ENCODE results near the gene ZMIZ1. TPM values are rescaled to one million over a fixed set of nuclear protein-coding genes. Genes with fewer than 3 reads are reported as not detected.

The ZMIZ1 gene
- total RNA-seq, 5 donors from 2014 or later (not counting 1 experiment from before 2014, with no cell fraction given), result 16.8 to 27.1 (median 21.2) TPM

DNA sequence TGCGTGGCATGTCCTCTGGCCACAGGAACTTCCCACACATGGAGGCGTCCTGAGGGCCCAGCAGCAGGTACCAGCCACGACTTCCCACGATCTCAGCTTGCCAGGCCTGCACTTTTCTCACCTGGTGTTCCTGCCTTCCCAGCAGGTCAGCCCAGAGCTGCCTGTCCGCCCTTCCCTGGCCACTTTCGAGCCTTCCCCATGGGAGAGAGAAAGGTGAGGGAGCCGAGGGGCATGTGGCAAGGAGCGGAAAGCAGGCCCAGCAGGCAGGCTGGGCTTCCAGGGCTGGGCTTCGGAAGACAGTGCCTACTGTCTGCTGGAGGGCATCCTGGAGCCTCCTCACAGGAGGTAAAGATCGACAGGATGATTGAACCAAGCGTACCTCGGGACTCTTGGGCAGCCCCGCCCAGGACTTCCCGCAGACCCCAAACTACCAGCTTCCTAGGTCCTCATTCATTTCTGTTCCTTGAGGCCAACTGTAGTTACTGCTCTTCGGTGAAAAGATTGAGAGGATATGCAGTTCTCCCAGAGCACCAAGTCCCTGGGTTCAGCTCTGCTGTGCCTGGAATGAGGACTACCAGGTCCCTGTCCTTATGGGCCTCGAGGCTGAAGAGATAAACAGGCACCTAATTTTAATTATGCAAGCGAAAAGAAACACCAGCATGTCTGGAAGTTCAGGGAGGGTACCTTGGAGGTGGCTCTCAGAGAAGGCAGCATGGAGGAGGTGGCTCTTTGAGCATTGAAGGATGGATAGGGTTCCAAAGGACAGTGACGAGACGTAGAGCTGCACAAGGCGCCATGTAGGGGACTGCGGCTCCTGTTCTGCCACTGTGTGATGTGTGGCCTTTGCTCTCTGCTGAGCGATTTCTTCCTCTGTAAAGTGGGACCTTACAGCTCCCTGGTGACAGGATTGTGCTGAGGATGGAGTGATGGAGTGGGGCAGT lies 87.8 kb downstream of the ZMIZ1 start:
- Histone ChIP-seq H3K27ac (ENCODE audit: low read length) (no peak overlapping the region), H3K4me1 (ENCODE audit: control insufficient read depth in 1 of 2, extremely low read depth in 1 of 2, insufficient read depth in 2 of 2, low read length in 2 of 2) (no peaks in the 10 kb centered on the region), H3K9me3 (no peaks in the 10 kb centered on the region), H3K36me3 (ENCODE audit: control insufficient read depth in 2 of 2, extremely low read depth in 1 of 2, insufficient read depth in 1 of 2, low read length in 1 of 2) (peaks cover 0 to 5% of the 10 kb centered on the region in 2 donors), H3K27me3 (replicated peaks in 1 of 2; ENCODE audit: control insufficient read depth in 2 of 2, extremely low read depth in 1 of 2, insufficient read depth in 2 of 2, low read length in 1 of 2) (no peaks in the 10 kb centered on the region), H3K4me3 (ENCODE audit: control insufficient read depth in 1 of 2, extremely low read depth in 1 of 2, low read length in 1 of 2) (no peak overlapping the region)
- peaks cover 2 to 11% (median 6%) of the 10 kb centered on the region in 3 donors for H3K4me1 Mint-ChIP-seq
- no peak overlapping the region for H3K4me3 Mint-ChIP-seq
- WGBS (ENCODE audit: insufficient coverage), result 88% methylated on average over 14 of the region's 22 CpGs
- H3K9me3 Mint-ChIP-seq, result no peaks in the 10 kb centered on the region
- H3K36me3 Mint-ChIP-seq, result no peaks in the 10 kb centered on the region
- ATAC-seq (replicated peaks in 1 of 4) (no peak), DNase-seq (no peak)
- ChIA-PET CTCF (interaction anchor here in 1 of 2 donors (0.6 kb wide), 1 partner anchor 38 kb away, joined by 3 read pairs; no protein-coding TSS in a partner anchor), POLR2A (no interaction called here)
- peak overlapping the region in 1 of 2 donors; percentile 15 for H3K27ac Mint-ChIP-seq
- no peaks in the 10 kb centered on the region for H3K27me3 Mint-ChIP-seq

DNA sequence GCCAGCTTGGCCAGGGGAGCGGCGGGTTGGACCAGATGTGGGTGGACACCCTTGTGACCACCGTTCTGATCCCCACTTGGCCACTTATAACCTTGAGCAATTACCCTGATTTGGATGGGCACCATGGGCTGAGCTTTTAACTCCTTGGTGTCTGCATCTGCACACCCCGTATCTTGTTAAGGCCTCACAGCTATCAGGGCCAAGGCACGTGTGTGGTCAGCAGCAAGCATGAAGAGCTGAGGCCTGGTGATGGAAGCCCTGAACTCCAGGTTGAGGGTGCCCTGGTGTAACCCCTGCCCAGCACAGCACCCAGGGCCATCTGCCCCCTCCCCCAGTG lies 89.2 kb downstream of the ZMIZ1 start:
- H3K4me3 Mint-ChIP-seq, result no peak overlapping the region
- no peaks in the 10 kb centered on the region for H3K9me3 Mint-ChIP-seq
- POLR2A ChIA-PET, result no interaction called here
- H3K4me1 Mint-ChIP-seq, result peaks cover 2 to 11% (median 4%) of the 10 kb centered on the region in 3 donors
- CTCF ChIA-PET, result no interaction called here
- Histone ChIP-seq H3K27me3 (replicated peaks in 1 of 2; ENCODE audit: control insufficient read depth in 2 of 2, extremely low read depth in 1 of 2, insufficient read depth in 2 of 2, low read length in 1 of 2) (no peaks in the 10 kb centered on the region), H3K27ac (ENCODE audit: low read length) (no peak overlapping the region), H3K9me3 (no peaks in the 10 kb centered on the region), H3K4me1 (ENCODE audit: control insufficient read depth in 1 of 2, extremely low read depth in 1 of 2, insufficient read depth in 2 of 2, low read length in 2 of 2) (no peaks in the 10 kb centered on the region), H3K4me3 (ENCODE audit: control insufficient read depth in 1 of 2, extremely low read depth in 1 of 2, low read length in 1 of 2) (no peak overlapping the region), H3K36me3 (ENCODE audit: control insufficient read depth in 2 of 2, extremely low read depth in 1 of 2, insufficient read depth in 1 of 2, low read length in 1 of 2) (peaks cover 0 to 5% of the 10 kb centered on the region in 2 donors)
- H3K27me3 Mint-ChIP-seq, result no peaks in the 10 kb centered on the region
- no peaks in the 10 kb centered on the region for H3K36me3 Mint-ChIP-seq
- DNase-seq, result no peak
- 93% methylated on average over 5 of the region's 5 CpGs for WGBS (ENCODE audit: insufficient coverage)
- no peak overlapping the region for H3K27ac Mint-ChIP-seq
- ATAC-seq (replicated peaks in 1 of 4), result no peak

DNA sequence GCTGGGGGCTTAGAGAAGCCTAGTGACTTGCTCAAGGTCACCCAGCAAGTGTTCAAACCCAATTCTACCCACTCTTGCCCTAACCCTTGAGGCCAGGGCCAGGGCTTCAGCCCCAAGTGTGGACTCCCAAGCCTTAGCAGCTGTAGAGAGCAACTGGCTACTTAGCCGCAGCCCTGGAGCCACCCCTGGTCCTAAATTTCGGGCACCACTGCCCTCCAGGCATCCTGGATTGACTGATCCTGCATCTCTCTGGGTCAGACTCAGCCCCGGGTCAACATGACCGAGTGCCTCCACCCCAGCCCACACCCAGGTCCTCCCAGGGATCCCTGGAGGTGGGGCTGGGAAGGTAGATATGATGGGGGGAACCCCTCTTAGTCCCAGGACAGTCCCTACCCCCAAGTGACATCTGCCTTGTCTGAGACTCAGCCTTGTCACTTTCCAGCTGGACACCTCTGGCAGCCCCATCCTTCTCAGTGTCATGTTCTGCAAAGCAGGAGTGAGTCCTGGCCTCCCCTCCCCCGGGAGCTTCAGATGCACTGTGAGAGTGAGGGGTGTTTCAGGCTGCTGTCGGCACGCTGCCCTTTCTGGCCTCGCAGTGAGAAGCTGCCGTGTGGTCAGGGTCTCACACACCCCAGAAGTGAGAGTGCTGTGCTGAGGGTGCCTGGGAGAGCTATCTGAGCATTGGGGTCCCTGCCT lies 89.8 kb downstream of the ZMIZ1 start:
- Histone ChIP-seq H3K4me3 (ENCODE audit: control insufficient read depth in 1 of 2, extremely low read depth in 1 of 2, low read length in 1 of 2) (no peak overlapping the region), H3K36me3 (ENCODE audit: control insufficient read depth in 2 of 2, extremely low read depth in 1 of 2, insufficient read depth in 1 of 2, low read length in 1 of 2) (peaks cover 0 to 5% of the 10 kb centered on the region in 2 donors), H3K27ac (ENCODE audit: low read length) (no peak overlapping the region), H3K27me3 (replicated peaks in 1 of 2; ENCODE audit: control insufficient read depth in 2 of 2, extremely low read depth in 1 of 2, insufficient read depth in 2 of 2, low read length in 1 of 2) (no peaks in the 10 kb centered on the region), H3K9me3 (no peaks in the 10 kb centered on the region), H3K4me1 (ENCODE audit: control insufficient read depth in 1 of 2, extremely low read depth in 1 of 2, insufficient read depth in 2 of 2, low read length in 2 of 2) (no peaks in the 10 kb centered on the region)
- no peaks in the 10 kb centered on the region for H3K9me3 Mint-ChIP-seq
- no peaks in the 10 kb centered on the region for H3K27me3 Mint-ChIP-seq
- H3K4me3 Mint-ChIP-seq, result no peak overlapping the region
- DNase-seq, result no peak
- ChIA-PET POLR2A (no interaction called here), CTCF (interaction anchor here in 1 of 2 donors (0.6 kb wide), 1 partner anchor 171 kb away, joined by 7 read pairs; no protein-coding TSS in a partner anchor)
- H3K27ac Mint-ChIP-seq, result no peak overlapping the region
- H3K36me3 Mint-ChIP-seq, result no peaks in the 10 kb centered on the region
- 100% methylated on average over 1 of the region's 9 CpGs for WGBS (ENCODE audit: insufficient coverage)
- H3K4me1 Mint-ChIP-seq, result peaks cover 2 to 11% (median 4%) of the 10 kb centered on the region in 3 donors
- no peak for ATAC-seq (replicated peaks in 1 of 4)

DNA sequence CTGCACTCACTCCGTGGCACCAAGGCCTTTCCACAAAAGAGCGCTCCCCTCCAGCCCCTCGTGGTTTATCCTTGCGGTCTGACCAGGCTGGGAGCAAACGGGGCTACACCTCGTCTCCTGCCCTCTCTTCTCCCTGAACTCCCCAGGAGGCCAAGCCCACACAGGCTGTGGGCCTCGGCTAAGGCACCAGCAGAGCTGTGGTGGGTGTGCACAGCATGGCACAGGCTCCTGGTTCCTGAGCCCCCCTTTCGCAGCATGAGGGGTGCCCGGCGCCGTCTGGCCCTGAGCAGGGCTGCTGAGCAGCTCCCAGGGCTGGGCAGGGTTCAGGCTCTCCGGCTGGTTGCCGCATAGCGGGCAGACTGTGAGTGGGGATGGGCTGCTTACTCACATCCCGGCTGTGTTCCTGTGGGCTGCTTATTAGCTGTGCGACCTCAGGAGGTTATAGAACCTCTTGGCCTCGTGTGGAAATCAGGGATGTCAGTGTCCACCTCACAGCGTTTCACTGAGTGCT lies 90.4 kb downstream of the ZMIZ1 start:
- H3K9me3 ChIP-seq, result no peaks in the 10 kb centered on the region
- ChIA-PET CTCF (no interaction called here), POLR2A (no interaction called here)
- Mint-ChIP-seq H3K27ac (no peak overlapping the region), H3K4me3 (no peak overlapping the region), H3K27me3 (no peaks in the 10 kb centered on the region), H3K4me1 (peaks cover 2 to 11% (median 4%) of the 10 kb centered on the region in 3 donors), H3K9me3 (no peaks in the 10 kb centered on the region), H3K36me3 (no peaks in the 10 kb centered on the region)
- no peak overlapping the region for H3K4me3 ChIP-seq (ENCODE audit: control insufficient read depth in 1 of 2, extremely low read depth in 1 of 2, low read length in 1 of 2)
- no peak for ATAC-seq (replicated peaks in 1 of 4)
- H3K27ac ChIP-seq (ENCODE audit: low read length), result no peak overlapping the region
- no peaks in the 10 kb centered on the region for H3K4me1 ChIP-seq (ENCODE audit: control insufficient read depth in 1 of 2, extremely low read depth in 1 of 2, insufficient read depth in 2 of 2, low read length in 2 of 2)
- 88% methylated on average over 14 of the region's 18 CpGs for WGBS (ENCODE audit: insufficient coverage)
- no peaks in the 10 kb centered on the region for H3K27me3 ChIP-seq (replicated peaks in 1 of 2; ENCODE audit: control insufficient read depth in 2 of 2, extremely low read depth in 1 of 2, insufficient read depth in 2 of 2, low read length in 1 of 2)
- no peak for DNase-seq
- peaks cover 0 to 5% of the 10 kb centered on the region in 2 donors for H3K36me3 ChIP-seq (ENCODE audit: control insufficient read depth in 2 of 2, extremely low read depth in 1 of 2, insufficient read depth in 1 of 2, low read length in 1 of 2)

DNA sequence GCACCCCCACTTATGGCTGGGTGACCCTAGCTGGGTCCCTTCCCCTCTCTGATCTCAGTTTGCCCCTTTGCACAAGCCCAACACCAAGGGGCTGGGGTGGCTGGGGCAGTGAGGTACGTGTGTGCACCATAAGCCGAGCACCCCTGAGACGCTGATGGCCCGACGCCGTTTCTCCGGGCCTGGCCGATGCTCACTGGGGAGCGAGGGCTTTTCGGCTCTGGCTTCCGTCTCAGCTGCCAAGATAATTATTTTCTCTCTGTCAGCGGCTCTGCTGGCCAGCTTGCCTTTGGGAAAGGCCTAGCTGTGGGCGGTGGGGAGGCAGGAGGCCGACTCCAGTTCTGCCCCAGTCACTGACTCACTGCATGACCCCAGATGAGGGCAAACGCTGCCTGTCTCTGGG lies 91.0 kb downstream of the ZMIZ1 start:
- Mint-ChIP-seq H3K9me3 (no peaks in the 10 kb centered on the region), H3K27me3 (no peaks in the 10 kb centered on the region), H3K4me3 (no peak overlapping the region), H3K27ac (no peak overlapping the region), H3K36me3 (no peaks in the 10 kb centered on the region), H3K4me1 (peaks cover 2 to 11% (median 4%) of the 10 kb centered on the region in 3 donors)
- ChIA-PET CTCF (no interaction called here), POLR2A (no interaction called here)
- H3K27ac ChIP-seq (ENCODE audit: low read length), result no peak overlapping the region
- H3K36me3 ChIP-seq (ENCODE audit: control insufficient read depth in 2 of 2, extremely low read depth in 1 of 2, insufficient read depth in 1 of 2, low read length in 1 of 2), result peaks cover 0 to 5% of the 10 kb centered on the region in 2 donors
- DNase-seq (no peak), ATAC-seq (replicated peaks in 1 of 4) (no peak)
- 92% methylated on average over 15 of the region's 15 CpGs for WGBS (ENCODE audit: insufficient coverage)
- H3K4me3 ChIP-seq (ENCODE audit: control insufficient read depth in 1 of 2, extremely low read depth in 1 of 2, low read length in 1 of 2), result no peak overlapping the region
- no peaks in the 10 kb centered on the region for H3K27me3 ChIP-seq (replicated peaks in 1 of 2; ENCODE audit: control insufficient read depth in 2 of 2, extremely low read depth in 1 of 2, insufficient read depth in 2 of 2, low read length in 1 of 2)
- no peaks in the 10 kb centered on the region for H3K9me3 ChIP-seq
- no peaks in the 10 kb centered on the region for H3K4me1 ChIP-seq (ENCODE audit: control insufficient read depth in 1 of 2, extremely low read depth in 1 of 2, insufficient read depth in 2 of 2, low read length in 2 of 2)

GRCh38 chr10:79160191-79160590 lies 91.4 kb downstream of the ZMIZ1 start:
- Mint-ChIP-seq H3K36me3 (no peaks in the 10 kb centered on the region), H3K4me3 (no peak overlapping the region), H3K9me3 (no peaks in the 10 kb centered on the region), H3K4me1 (peaks cover 2 to 11% (median 4%) of the 10 kb centered on the region in 3 donors), H3K27me3 (no peaks in the 10 kb centered on the region), H3K27ac (no peak overlapping the region)
- no peaks in the 10 kb centered on the region for H3K27me3 ChIP-seq (replicated peaks in 1 of 2; ENCODE audit: control insufficient read depth in 2 of 2, extremely low read depth in 1 of 2, insufficient read depth in 2 of 2, low read length in 1 of 2)
- ATAC-seq (replicated peaks in 1 of 4) (no peak), DNase-seq (no peak)
- POLR2A ChIA-PET, result no interaction called here
- H3K4me1 ChIP-seq (ENCODE audit: control insufficient read depth in 1 of 2, extremely low read depth in 1 of 2, insufficient read depth in 2 of 2, low read length in 2 of 2), result no peaks in the 10 kb centered on the region
- no peaks in the 10 kb centered on the region for H3K9me3 ChIP-seq
- no peak overlapping the region for H3K4me3 ChIP-seq (ENCODE audit: control insufficient read depth in 1 of 2, extremely low read depth in 1 of 2, low read length in 1 of 2)
- peaks cover 0 to 5% of the 10 kb centered on the region in 2 donors for H3K36me3 ChIP-seq (ENCODE audit: control insufficient read depth in 2 of 2, extremely low read depth in 1 of 2, insufficient read depth in 1 of 2, low read length in 1 of 2)
- 100% methylated on average over 1 of the region's 4 CpGs for WGBS (ENCODE audit: insufficient coverage)
- CTCF ChIA-PET, result no interaction called here
- H3K27ac ChIP-seq (ENCODE audit: low read length), result no peak overlapping the region

All from T-cell (primary cell).